Lower leg skin (tissue), 3 donors: Measurements from ENCODE around the gene CAMK2A.

ENCODE experiments used
- POLR2A ChIP-seq, 2 donors: fragments of 450-650 bp; IDR thresholded peaks; one replicate each; pipeline ENCODE4 v1.6.1; 2016 to 2017; ENCODE audit warnings: antibody characterized with exemption in 2 of 2, mild to moderate bottlenecking in 1 of 2, moderate library complexity in 1 of 2
- TF ChIP-seq, protein P1 (sequence below), 3 donors: fragments of 450-650 bp; IDR thresholded peaks; one replicate each; pipeline ENCODE4 v1.5.1; 2016; ENCODE audit warnings: antibody characterized with exemption in 3 of 3, mild to moderate bottlenecking in 3 of 3, moderate library complexity in 2 of 3

- TF ChIP-seq, protein P1, sequence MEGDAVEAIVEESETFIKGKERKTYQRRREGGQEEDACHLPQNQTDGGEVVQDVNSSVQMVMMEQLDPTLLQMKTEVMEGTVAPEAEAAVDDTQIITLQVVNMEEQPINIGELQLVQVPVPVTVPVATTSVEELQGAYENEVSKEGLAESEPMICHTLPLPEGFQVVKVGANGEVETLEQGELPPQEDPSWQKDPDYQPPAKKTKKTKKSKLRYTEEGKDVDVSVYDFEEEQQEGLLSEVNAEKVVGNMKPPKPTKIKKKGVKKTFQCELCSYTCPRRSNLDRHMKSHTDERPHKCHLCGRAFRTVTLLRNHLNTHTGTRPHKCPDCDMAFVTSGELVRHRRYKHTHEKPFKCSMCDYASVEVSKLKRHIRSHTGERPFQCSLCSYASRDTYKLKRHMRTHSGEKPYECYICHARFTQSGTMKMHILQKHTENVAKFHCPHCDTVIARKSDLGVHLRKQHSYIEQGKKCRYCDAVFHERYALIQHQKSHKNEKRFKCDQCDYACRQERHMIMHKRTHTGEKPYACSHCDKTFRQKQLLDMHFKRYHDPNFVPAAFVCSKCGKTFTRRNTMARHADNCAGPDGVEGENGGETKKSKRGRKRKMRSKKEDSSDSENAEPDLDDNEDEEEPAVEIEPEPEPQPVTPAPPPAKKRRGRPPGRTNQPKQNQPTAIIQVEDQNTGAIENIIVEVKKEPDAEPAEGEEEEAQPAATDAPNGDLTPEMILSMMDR (IDR thresholded peaks at IDR 0.05) = no peak
- no peak for TF ChIP-seq POLR2A (IDR thresholded peaks at IDR 0.05)
These were observed 117.4 kb downstream of the CAMK2A start for GRCh38 chr5:150172145-150172544.
